GM18870 (cell line): ENCODE data around the gene GLIS1.

ENCODE experiments used
- ATAC-seq: cut with Tn5 transposase; IDR thresholded peaks from one replicate; pipeline ENCODE4 v1.9.1; 2021; ENCODE audit warnings: moderate library complexity; ENCODE audit not compliant: unreplicated experiment

The GLIS1 gene

GRCh38 chr1:53553734-53554509 is 185.0 kb downstream of the GLIS1 start:
- ATAC-seq = no peak

- ATAC-seq = no peak
Measured at GRCh38 chr1:53552981-53553733, 185.8 kb downstream of the GLIS1 start.

- no peak for ATAC-seq
Measured at GRCh38 chr1:53552146-53552861, 186.7 kb downstream of the GLIS1 start.

GRCh38 chr1:53551428-53551995 is 187.5 kb downstream of the GLIS1 start:
- ATAC-seq = no peak

- ATAC-seq = no peak
Measured at GRCh38 chr1:53550201-53550741, 188.7 kb downstream of the GLIS1 start.

GRCh38 chr1:53549781-53550180 is 189.2 kb downstream of the GLIS1 start:
- ATAC-seq = no peak

GRCh38 chr1:53549287-53549686 is 189.7 kb downstream of the GLIS1 start:
- ATAC-seq = no peak

- ATAC-seq = no peak
Measured at GRCh38 chr1:53548031-53548491, 190.9 kb downstream of the GLIS1 start.

- no peak for ATAC-seq
Measured at GRCh38 chr1:53547231-53547790, 191.7 kb downstream of the GLIS1 start.

- no peak for ATAC-seq
Measured at GRCh38 chr1:53546409-53547155, 192.4 kb downstream of the GLIS1 start.

GRCh38 chr1:53545663-53546408 is 193.1 kb downstream of the GLIS1 start:
- no peak for ATAC-seq

GRCh38 chr1:53544728-53545515 is 194.0 kb downstream of the GLIS1 start:
- ATAC-seq = no peak

- no peak for ATAC-seq
Measured at GRCh38 chr1:53543778-53544695, 194.9 kb downstream of the GLIS1 start.

- ATAC-seq = no peak
Measured at GRCh38 chr1:53543130-53543777, 195.7 kb downstream of the GLIS1 start.

- ATAC-seq = no peak
Measured at GRCh38 chr1:53542551-53542950, 196.4 kb downstream of the GLIS1 start.

GRCh38 chr1:53541761-53542550 is 197.0 kb downstream of the GLIS1 start:
- ATAC-seq = no peak
